ENCODE data around the gene FBLN1. TPM values are rescaled to one million over a fixed set of nuclear protein-coding genes. Genes with fewer than 3 reads are reported as not detected.

The FBLN1 gene
- total and polyA plus RNA-seq, 11 donors: 22.4 to 239 (median 44.7) TPM

DNA sequence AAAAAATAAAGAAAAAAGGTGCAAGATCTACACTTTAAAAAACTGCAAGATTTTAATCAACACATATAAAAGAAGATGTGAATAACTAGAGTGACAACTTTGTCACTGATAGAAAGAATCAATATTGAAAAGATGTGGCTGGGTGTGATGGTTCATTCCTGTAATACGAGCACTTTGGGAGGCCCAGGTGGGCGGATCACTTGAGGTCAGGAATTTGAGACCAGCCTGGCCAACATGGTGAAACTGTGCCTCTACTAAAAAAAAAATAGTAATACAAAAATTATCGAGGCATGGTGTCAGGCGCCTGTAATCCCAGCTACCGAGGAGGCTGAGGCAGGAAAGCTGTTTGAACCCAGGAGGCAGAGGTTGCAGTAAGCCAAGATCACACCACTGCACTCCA, 21.0 kb upstream of the FBLN1 start:
- peaks cover 0 to 15% (median 0%) of the 10 kb centered on the region in 12 donors for H3K4me1 ChIP-seq
- no peaks in the 10 kb centered on the region for H3K9me3 ChIP-seq
- H3K27ac ChIP-seq: no peak overlapping the region
- no peaks in the 10 kb centered on the region for H3K27me3 ChIP-seq
- TF ChIP-seq, protein P1, sequence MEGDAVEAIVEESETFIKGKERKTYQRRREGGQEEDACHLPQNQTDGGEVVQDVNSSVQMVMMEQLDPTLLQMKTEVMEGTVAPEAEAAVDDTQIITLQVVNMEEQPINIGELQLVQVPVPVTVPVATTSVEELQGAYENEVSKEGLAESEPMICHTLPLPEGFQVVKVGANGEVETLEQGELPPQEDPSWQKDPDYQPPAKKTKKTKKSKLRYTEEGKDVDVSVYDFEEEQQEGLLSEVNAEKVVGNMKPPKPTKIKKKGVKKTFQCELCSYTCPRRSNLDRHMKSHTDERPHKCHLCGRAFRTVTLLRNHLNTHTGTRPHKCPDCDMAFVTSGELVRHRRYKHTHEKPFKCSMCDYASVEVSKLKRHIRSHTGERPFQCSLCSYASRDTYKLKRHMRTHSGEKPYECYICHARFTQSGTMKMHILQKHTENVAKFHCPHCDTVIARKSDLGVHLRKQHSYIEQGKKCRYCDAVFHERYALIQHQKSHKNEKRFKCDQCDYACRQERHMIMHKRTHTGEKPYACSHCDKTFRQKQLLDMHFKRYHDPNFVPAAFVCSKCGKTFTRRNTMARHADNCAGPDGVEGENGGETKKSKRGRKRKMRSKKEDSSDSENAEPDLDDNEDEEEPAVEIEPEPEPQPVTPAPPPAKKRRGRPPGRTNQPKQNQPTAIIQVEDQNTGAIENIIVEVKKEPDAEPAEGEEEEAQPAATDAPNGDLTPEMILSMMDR (IDR thresholded peaks at IDR 0.05): no peak
- no peak for TF ChIP-seq POLR2A (IDR thresholded peaks at IDR 0.05)
- H3K4me3 ChIP-seq: no peak overlapping the region
- 76 to 84% (median 81%) methylated on average over 5 of the region's 5 CpGs for WGBS, 4 donors
- intact Hi-C loops (cut with DNase I): loop anchor here in 1 of 10 donors (1.0 kb wide), 1 partner anchor 21 kb away; no protein-coding TSS in a partner anchor
- DNase-seq (no peak), ATAC-seq (no peak)
- no peaks in the 10 kb centered on the region for H3K36me3 ChIP-seq

DNA sequence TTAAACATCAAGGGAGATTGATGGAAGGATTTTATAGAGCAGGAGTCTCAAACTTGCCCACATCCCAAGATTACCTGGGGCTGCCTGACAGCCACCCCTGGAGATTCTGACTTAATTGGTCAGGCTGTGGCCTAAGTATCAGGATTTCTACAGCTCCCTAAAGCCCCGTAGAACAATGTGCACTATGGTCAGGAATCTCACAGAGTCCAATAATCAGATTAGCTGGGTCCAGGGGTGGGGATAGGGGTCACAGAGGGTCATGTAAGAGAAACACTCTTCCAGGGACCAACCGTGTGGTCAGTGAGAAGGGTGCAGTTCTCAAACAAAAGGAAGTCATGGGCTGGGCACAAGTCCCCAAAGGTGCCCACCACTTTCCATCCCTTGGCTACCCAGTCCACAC, 20.5 kb upstream of the FBLN1 start:
- no peak overlapping the region for H3K4me3 ChIP-seq
- H3K4me1 ChIP-seq: peaks cover 0 to 15% (median 0%) of the 10 kb centered on the region in 12 donors
- WGBS, 4 donors: 51 to 66% (median 58%) methylated on average over 2 of the region's 2 CpGs
- TF ChIP-seq POLR2A (IDR thresholded peaks at IDR 0.05): no peak
- TF ChIP-seq, protein P1 (IDR thresholded peaks at IDR 0.05): no peak
- no peaks in the 10 kb centered on the region for H3K27me3 ChIP-seq
- no peaks in the 10 kb centered on the region for H3K36me3 ChIP-seq
- intact Hi-C loops (cut with DNase I): no loop called here
- ATAC-seq (no peak), DNase-seq (no peak)
- no peak overlapping the region for H3K27ac ChIP-seq
- no peaks in the 10 kb centered on the region for H3K9me3 ChIP-seq

DNA sequence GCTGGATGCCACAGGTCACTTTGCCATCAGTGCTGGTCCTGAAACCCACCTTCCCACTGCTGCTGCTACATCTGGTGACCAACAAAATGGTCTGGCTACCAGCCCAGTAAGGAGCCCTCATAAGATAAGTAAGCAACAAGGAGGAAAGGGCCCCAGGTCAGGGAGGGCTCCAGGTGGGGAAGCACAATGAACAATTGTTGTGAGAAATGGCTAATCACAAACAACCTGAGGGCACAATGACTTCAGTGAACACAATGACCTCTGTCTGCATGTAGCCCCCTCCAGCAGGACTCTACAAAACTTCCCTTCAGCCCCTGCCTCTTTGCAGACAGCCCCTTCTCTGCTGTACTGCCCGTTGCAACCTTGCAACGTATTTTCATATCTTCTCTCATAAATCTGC, 19.4 kb upstream of the FBLN1 start:
- H3K27me3 ChIP-seq: no peaks in the 10 kb centered on the region
- no peak for TF ChIP-seq POLR2A (IDR thresholded peaks at IDR 0.05)
- TF ChIP-seq, protein P1 (IDR thresholded peaks at IDR 0.05): no peak
- no peak overlapping the region for H3K27ac ChIP-seq
- intact Hi-C loops (cut with DNase I): no loop called here
- H3K36me3 ChIP-seq: no peaks in the 10 kb centered on the region
- ATAC-seq (no peak), DNase-seq (no peak)
- peaks cover 0 to 5% (median 0%) of the 10 kb centered on the region in 12 donors for H3K4me1 ChIP-seq
- no peaks in the 10 kb centered on the region for H3K9me3 ChIP-seq
- WGBS, 4 donors: 86 to 94% (median 91%) methylated on average over 2 of the region's 2 CpGs
- H3K4me3 ChIP-seq: no peak overlapping the region

DNA sequence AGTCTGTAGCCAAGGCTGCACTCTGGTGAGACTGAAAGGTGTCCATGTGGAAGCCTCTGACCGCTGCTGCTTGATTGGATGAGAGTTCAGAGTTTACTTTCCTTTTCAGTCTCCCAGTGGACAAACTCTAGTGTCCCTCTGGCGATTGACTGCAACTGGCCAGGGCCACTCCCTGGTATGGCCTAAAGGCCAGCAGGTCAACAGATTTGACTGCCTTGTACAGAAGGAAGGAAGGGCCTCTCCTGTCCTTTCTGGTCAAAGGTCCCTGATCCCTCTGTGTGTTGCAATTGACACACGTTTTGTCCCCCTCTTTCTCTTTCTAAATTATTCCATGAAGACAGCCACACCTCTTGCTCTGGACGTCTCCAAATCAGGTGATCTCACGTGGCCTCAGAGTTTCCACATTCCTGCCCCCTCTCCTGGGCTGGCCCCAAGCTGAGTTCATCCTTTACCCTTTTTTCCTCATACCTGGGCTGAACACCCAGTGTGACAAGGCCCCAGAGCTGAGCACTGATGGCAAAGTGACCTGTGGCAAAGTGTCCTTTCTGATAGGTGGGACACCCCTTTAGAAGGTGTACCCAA, 18.7 kb upstream of the FBLN1 start:
- no peaks in the 10 kb centered on the region for H3K9me3 ChIP-seq
- intact Hi-C loops (cut with DNase I): no loop called here
- 63 to 79% (median 76%) methylated on average over 5 of the region's 5 CpGs for WGBS, 4 donors

More for the DNA sequence above, 18.7 kb upstream of the FBLN1 start:
- ATAC-seq: no peak
- H3K36me3 ChIP-seq: no peaks in the 10 kb centered on the region
- TF ChIP-seq, protein P1 (IDR thresholded peaks at IDR 0.05): no peak
- no peak for TF ChIP-seq POLR2A (IDR thresholded peaks at IDR 0.05)
- H3K27me3 ChIP-seq: no peaks in the 10 kb centered on the region
- H3K4me3 ChIP-seq: no peak overlapping the region
- H3K4me1 ChIP-seq: no peaks in the 10 kb centered on the region
- H3K27ac ChIP-seq: no peak overlapping the region
- DNase-seq: no peak
